GM18867 (cell line): ENCODE results near the gene PRAMEF9.
"Not testable (repeated sequence)": the region's sequence is repeated elsewhere in the genome, so short reads cannot be mapped to it uniquely, and the experiment has no call there.

Source experiments
- ATAC-seq: cut with Tn5 transposase; IDR thresholded peaks from one replicate; pipeline ENCODE4 v1.9.1; 2021; ENCODE audit warnings: mild to moderate bottlenecking, moderate library complexity; ENCODE audit not compliant: unreplicated experiment

PRAMEF9 gene

GRCh38 chr1:13171548-13171947, at the start of gene PRAMEF9:
Gene PRAMEF9, plus strand, starts transcription at chr1:13171848. Its CDS starts 3,433 bp downstream, at chr1:13175281.
- ATAC-seq, result not testable (repeated sequence)

- not testable (repeated sequence) for ATAC-seq
These were observed 15.7 kb upstream of the PRAMEF9 start, which contains the start of gene PRAMEF26 for GRCh38 chr1:13155909-13156308. Gene PRAMEF26, minus strand, starts transcription at chr1:13156009. Its CDS starts 2,914 bp downstream, at chr1:13153095.

- not testable (repeated sequence) for ATAC-seq
These were observed 6.1 kb upstream of the PRAMEF9 start, which contains the start of gene HNRNPCL4 for GRCh38 chr1:13165531-13165930. Gene HNRNPCL4, minus strand, starts transcription at chr1:13165631. Its CDS starts 164 bp downstream, at chr1:13165467.

- not testable (repeated sequence) for ATAC-seq
These were observed 29.7 kb downstream of the PRAMEF9 start, which contains the start of gene PRAMEF13 for GRCh38 chr1:13201309-13201708. Gene PRAMEF13, minus strand, starts transcription at chr1:13201409. Its CDS starts 1,820 bp downstream, at chr1:13199589.

GRCh38 chr1:13208712-13209111, 37.1 kb downstream of the PRAMEF9 start:
- ATAC-seq, result not testable (repeated sequence)

GRCh38 chr1:13216619-13217018, 45.0 kb downstream of the PRAMEF9 start:
- not testable (repeated sequence) for ATAC-seq

GRCh38 chr1:13219203-13219602, 47.6 kb downstream of the PRAMEF9 start:
- not testable (repeated sequence) for ATAC-seq

GRCh38 chr1:13222788-13223187, 51.1 kb downstream of the PRAMEF9 start:
- not testable (repeated sequence) for ATAC-seq

GRCh38 chr1:13224480-13225060, 52.9 kb downstream of the PRAMEF9 start:
- ATAC-seq, result no peak

GRCh38 chr1:13225675-13226204, 54.1 kb downstream of the PRAMEF9 start, which contains the start of gene PRAMEF18:
Gene PRAMEF18, minus strand, starts transcription at chr1:13226154. Its CDS starts 48 bp downstream, at chr1:13226106.
- ATAC-seq, result not testable (repeated sequence)

- not testable (repeated sequence) for ATAC-seq
These were observed 55.8 kb downstream of the PRAMEF9 start for GRCh38 chr1:13227271-13228055.

GRCh38 chr1:13228343-13228781, 56.7 kb downstream of the PRAMEF9 start:
- no peak for ATAC-seq
